HG03159 (cell line): ENCODE results near the gene MFF.
"Not testable (repeated sequence)": the region's sequence is repeated elsewhere in the genome, so short reads cannot be mapped to it uniquely, and the experiment has no call there.

Experiments
- ATAC-seq: cut with Tn5 transposase; IDR thresholded peaks from one replicate; pipeline ENCODE4 v1.9.1; 2021; ENCODE audit warnings: mild to moderate bottlenecking, moderate library complexity; ENCODE audit not compliant: unreplicated experiment

Gene MFF

GRCh38 chr2:227326783-227327182, 1.7 kb downstream of the MFF start:
- ATAC-seq = no peak

GRCh38 chr2:227335713-227336112, 10.7 kb downstream of the MFF start:
- ATAC-seq = no peak

- ATAC-seq = no peak
Observed at GRCh38 chr2:227337442-227337841, 12.4 kb downstream of the MFF start.

- no peak for ATAC-seq
Observed at GRCh38 chr2:227339098-227339599, 14.1 kb downstream of the MFF start.

- ATAC-seq = no peak
Observed at GRCh38 chr2:227340106-227340505, 15.1 kb downstream of the MFF start.

- no peak for ATAC-seq
Observed at GRCh38 chr2:227341553-227341952, 16.5 kb downstream of the MFF start.

- ATAC-seq = no peak
Observed at GRCh38 chr2:227344231-227344630, 19.2 kb downstream of the MFF start.

- no peak for ATAC-seq
Observed at GRCh38 chr2:227347117-227347516, 22.1 kb downstream of the MFF start.

GRCh38 chr2:227348324-227348723, 23.3 kb downstream of the MFF start:
- ATAC-seq = no peak

GRCh38 chr2:227349989-227350612, 25.1 kb downstream of the MFF start:
- ATAC-seq = no peak

GRCh38 chr2:227351639-227352038, 26.6 kb downstream of the MFF start:
- peak; percentile 51 for ATAC-seq

GRCh38 chr2:227360351-227360750, 35.3 kb downstream of the MFF start:
- ATAC-seq = no peak

- ATAC-seq = no peak
Observed at GRCh38 chr2:227363756-227364155, 38.7 kb downstream of the MFF start.

GRCh38 chr2:227364585-227365263, 39.7 kb downstream of the MFF start:
- ATAC-seq = not testable (repeated sequence)

- ATAC-seq = no peak
Observed at GRCh38 chr2:227365833-227366232, 40.8 kb downstream of the MFF start.

- no peak for ATAC-seq
Observed at GRCh38 chr2:227366769-227367426, 41.8 kb downstream of the MFF start.

GRCh38 chr2:227367427-227367795, 42.4 kb downstream of the MFF start:
- no peak for ATAC-seq

GRCh38 chr2:227368574-227368973, 43.5 kb downstream of the MFF start:
- no peak for ATAC-seq

GRCh38 chr2:227370092-227370491, 45.0 kb downstream of the MFF start:
- ATAC-seq = no peak

GRCh38 chr2:227370791-227371312, 45.8 kb downstream of the MFF start:
- ATAC-seq = no peak

GRCh38 chr2:227373389-227373788, 48.3 kb downstream of the MFF start:
- ATAC-seq = no peak

GRCh38 chr2:227374158-227374557, 49.1 kb downstream of the MFF start:
- no peak for ATAC-seq
